ENCODE results near the gene CLEC4G.

GRCh38 chr19:7685546-7686445, 46.1 kb downstream of the CLEC4G start:
- TF ChIP-seq CTCF (IDR thresholded peaks at IDR 0.05) (no peak), POLR2A (IDR thresholded peaks at IDR 0.05) (no peak)
